ENCODE measurements around the gene OSBPL7.

OSBPL7 gene

GRCh38 chr17:47821424-47822391 is at the start of gene OSBPL7:
TSS of gene OSBPL7 (minus strand) at chr17:47821794. CDS start at chr17:47820278, 1,516 bp downstream.
- peaks cover 69% of the 10 kb centered on the region for H3K36me3 Mint-ChIP-seq (ENCODE audit: low read depth)
- intact Hi-C loops (cut with micrococcal nuclease): no loop called here
- H3K4me1 Mint-ChIP-seq (ENCODE audit: low read depth): peaks cover 43% of the 10 kb centered on the region
- H3K27me3 Mint-ChIP-seq: no peaks in the 10 kb centered on the region
- peak within 1 kb of the TSS; percentile 89 for H3K4me3 Mint-ChIP-seq
- H3K9me3 Mint-ChIP-seq: no peaks in the 10 kb centered on the region
- H3K27ac Mint-ChIP-seq: peak within 1 kb of the TSS; percentile 87

DNA sequence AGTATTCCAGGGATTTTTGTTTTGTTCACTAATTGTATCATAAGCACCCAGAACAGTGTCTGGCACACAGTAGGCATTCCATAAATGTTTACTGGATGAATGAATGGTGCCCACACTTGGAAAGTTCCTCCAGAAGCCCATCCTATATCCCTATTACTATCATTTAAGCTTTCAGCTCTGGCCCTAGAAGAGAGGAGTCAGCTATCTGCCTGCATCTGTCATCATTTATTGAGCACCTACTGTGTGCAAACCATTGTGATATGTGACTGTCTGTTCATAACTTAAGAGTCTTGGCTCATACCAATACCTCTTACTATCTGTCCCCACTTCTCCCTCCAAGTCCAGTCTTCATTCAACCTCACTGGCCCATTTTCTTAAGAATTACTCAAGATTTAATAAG is 49.5 kb upstream of the OSBPL7 start:
- intact Hi-C loops (cut with micrococcal nuclease): no loop called here
- Mint-ChIP-seq H3K27me3 (peaks cover 79% of the 10 kb centered on the region), H3K4me3 (no peak overlapping the region), H3K27ac (no peak overlapping the region), H3K9me3 (peaks cover 9% of the 10 kb centered on the region), H3K4me1 (ENCODE audit: low read depth) (peaks cover 11% of the 10 kb centered on the region), H3K36me3 (ENCODE audit: low read depth) (no peaks in the 10 kb centered on the region)

GRCh38 chr17:47870056-47870455 is 48.5 kb upstream of the OSBPL7 start:
- peaks cover 81% of the 10 kb centered on the region for H3K27me3 Mint-ChIP-seq
- peaks cover 11% of the 10 kb centered on the region for H3K4me1 Mint-ChIP-seq (ENCODE audit: low read depth)
- H3K4me3 Mint-ChIP-seq: no peak overlapping the region
- no peaks in the 10 kb centered on the region for H3K36me3 Mint-ChIP-seq (ENCODE audit: low read depth)
- no peak overlapping the region for H3K27ac Mint-ChIP-seq
- intact Hi-C loops (cut with micrococcal nuclease): no loop called here
- peaks cover 9% of the 10 kb centered on the region for H3K9me3 Mint-ChIP-seq

- Mint-ChIP-seq H3K27me3 (peaks cover 79% of the 10 kb centered on the region), H3K9me3 (peaks cover 7% of the 10 kb centered on the region), H3K4me3 (no peak overlapping the region), H3K4me1 (ENCODE audit: low read depth) (peaks cover 7% of the 10 kb centered on the region), H3K36me3 (ENCODE audit: low read depth) (no peaks in the 10 kb centered on the region), H3K27ac (no peak overlapping the region)
- intact Hi-C loops (cut with micrococcal nuclease): no loop called here
These were observed 47.5 kb upstream of the OSBPL7 start for GRCh38 chr17:47869114-47869513.

DNA sequence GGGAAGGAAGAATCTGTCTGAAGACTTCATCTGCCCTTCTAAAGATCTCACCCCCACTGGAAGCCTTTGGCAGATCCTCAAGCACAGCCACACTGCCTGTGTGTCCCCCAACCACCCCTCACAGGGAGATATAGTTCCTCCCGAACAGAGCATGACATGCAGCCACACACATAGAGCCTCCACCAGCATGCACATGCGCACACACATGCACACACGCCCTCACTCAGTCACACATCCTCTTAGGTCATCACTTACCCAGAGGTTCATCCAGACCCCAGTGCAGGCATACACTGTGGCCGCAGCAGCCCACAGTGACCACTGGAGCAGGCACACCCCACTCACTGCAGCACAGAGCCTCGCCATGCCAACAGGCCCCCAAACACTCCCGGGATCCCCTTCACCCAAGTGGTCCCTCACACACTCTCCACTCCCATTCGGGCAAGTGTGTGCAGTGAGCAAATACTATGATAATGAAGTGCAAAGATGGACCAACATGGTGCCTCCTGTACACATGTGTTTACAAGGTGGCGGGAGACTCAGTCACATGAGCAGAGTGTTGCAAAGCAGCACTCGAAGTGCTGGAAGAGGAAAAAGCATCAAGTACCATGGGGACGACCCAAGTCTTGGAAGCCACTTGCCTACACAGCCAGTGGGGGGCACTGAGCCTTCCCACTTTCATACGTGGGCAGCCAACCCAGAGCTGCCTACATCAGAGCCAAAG is 46.4 kb upstream of the OSBPL7 start:
- Mint-ChIP-seq H3K27ac (no peak overlapping the region), H3K4me1 (ENCODE audit: low read depth) (peaks cover 4% of the 10 kb centered on the region), H3K27me3 (peaks cover 71% of the 10 kb centered on the region), H3K36me3 (ENCODE audit: low read depth) (no peaks in the 10 kb centered on the region), H3K4me3 (no peak overlapping the region), H3K9me3 (no peaks in the 10 kb centered on the region)
- intact Hi-C loops (cut with micrococcal nuclease): no loop called here

DNA sequence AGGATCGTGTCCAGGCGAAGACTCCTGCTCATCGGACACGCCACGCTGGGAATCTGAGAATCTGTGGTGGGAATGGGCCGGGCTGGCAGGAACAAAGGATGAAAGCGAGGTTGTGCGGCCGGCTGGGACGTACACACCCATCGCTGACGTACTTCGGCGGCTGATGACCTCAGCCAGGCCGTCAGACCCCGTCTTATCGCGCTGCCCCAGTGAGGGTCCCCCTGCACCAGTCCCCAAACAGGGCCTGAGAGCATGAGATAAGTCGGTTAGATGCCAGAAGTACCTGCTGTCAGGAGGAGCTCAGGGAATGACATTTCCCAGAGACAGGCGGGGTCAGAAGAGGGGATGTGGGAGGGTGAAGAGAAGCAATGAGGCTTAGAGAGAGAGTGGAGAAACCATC is 45.3 kb upstream of the OSBPL7 start:
- Mint-ChIP-seq H3K4me3 (no peak overlapping the region), H3K27me3 (peaks cover 61% of the 10 kb centered on the region), H3K9me3 (no peaks in the 10 kb centered on the region), H3K27ac (no peak overlapping the region), H3K36me3 (ENCODE audit: low read depth) (no peaks in the 10 kb centered on the region), H3K4me1 (ENCODE audit: low read depth) (peaks cover 8% of the 10 kb centered on the region)
- intact Hi-C loops (cut with micrococcal nuclease): no loop called here

DNA sequence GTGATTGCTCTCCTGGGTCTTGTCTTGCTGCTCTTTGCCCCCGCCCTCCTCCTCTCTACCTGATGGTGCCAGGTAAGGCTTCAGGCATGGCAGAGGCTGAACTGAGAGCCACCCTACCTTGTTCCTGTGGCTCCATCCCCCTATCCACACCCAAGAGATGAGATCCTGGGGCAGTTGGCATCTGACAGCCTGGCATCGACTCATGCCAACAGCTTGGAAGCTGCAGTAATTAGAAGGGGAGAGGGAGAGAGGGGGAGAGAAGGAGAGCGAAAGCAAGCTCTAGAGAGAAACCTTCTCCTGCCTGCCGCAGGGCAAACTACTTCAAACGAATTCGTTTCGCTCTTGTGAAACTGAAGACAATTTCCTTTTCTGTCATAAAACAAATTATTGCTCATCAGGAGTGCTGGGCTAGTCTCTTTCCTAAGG is 43.2 kb upstream of the OSBPL7 start:
- no peak overlapping the region for H3K27ac Mint-ChIP-seq
- peaks cover 44% of the 10 kb centered on the region for H3K27me3 Mint-ChIP-seq
- no peak overlapping the region for H3K4me3 Mint-ChIP-seq
- H3K4me1 Mint-ChIP-seq (ENCODE audit: low read depth): peaks cover 8% of the 10 kb centered on the region
- no peaks in the 10 kb centered on the region for H3K36me3 Mint-ChIP-seq (ENCODE audit: low read depth)
- intact Hi-C loops (cut with micrococcal nuclease): no loop called here
- H3K9me3 Mint-ChIP-seq: no peaks in the 10 kb centered on the region

GRCh38 chr17:47862621-47863440 is 41.2 kb upstream of the OSBPL7 start:
- intact Hi-C loops (cut with micrococcal nuclease): no loop called here
- H3K9me3 Mint-ChIP-seq: no peaks in the 10 kb centered on the region
- peaks cover 43% of the 10 kb centered on the region for H3K27me3 Mint-ChIP-seq
- H3K27ac Mint-ChIP-seq: no peak overlapping the region
- H3K4me1 Mint-ChIP-seq (ENCODE audit: low read depth): peaks cover 14% of the 10 kb centered on the region
- H3K36me3 Mint-ChIP-seq (ENCODE audit: low read depth): no peaks in the 10 kb centered on the region
- no peak overlapping the region for H3K4me3 Mint-ChIP-seq

DNA sequence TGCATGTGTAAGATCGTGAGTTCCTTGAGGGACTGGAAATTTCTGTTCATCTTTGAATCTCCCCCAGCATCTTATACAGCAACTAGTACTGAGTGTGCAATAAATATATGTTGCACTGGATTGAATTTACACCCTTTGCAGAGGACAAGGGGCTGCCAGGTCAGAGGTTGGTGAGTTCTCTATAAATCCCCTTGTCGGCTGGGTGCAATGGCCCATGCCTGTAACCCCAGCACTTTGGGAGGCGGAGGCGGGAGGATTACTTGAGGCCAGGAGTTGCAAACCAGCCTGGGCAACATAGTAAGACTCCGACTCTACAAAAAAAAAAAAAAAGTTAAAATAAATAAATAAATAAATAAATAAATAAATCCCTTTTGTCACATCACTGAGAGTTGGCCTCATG is 38.8 kb upstream of the OSBPL7 start:
- H3K36me3 Mint-ChIP-seq (ENCODE audit: low read depth): no peaks in the 10 kb centered on the region
- H3K27me3 Mint-ChIP-seq: peaks cover 43% of the 10 kb centered on the region
- H3K9me3 Mint-ChIP-seq: no peaks in the 10 kb centered on the region
- H3K27ac Mint-ChIP-seq: no peak overlapping the region
- peaks cover 34% of the 10 kb centered on the region for H3K4me1 Mint-ChIP-seq (ENCODE audit: low read depth)
- intact Hi-C loops (cut with micrococcal nuclease): no loop called here
- H3K4me3 Mint-ChIP-seq: no peak overlapping the region

GRCh38 chr17:47857551-47858455 is 36.2 kb upstream of the OSBPL7 start:
- peaks cover 62% of the 10 kb centered on the region for H3K27me3 Mint-ChIP-seq
- no peak overlapping the region for H3K4me3 Mint-ChIP-seq
- no peaks in the 10 kb centered on the region for H3K9me3 Mint-ChIP-seq
- no peaks in the 10 kb centered on the region for H3K36me3 Mint-ChIP-seq (ENCODE audit: low read depth)
- no peak overlapping the region for H3K27ac Mint-ChIP-seq
- intact Hi-C loops (cut with micrococcal nuclease): no loop called here
- peaks cover 29% of the 10 kb centered on the region for H3K4me1 Mint-ChIP-seq (ENCODE audit: low read depth)

DNA sequence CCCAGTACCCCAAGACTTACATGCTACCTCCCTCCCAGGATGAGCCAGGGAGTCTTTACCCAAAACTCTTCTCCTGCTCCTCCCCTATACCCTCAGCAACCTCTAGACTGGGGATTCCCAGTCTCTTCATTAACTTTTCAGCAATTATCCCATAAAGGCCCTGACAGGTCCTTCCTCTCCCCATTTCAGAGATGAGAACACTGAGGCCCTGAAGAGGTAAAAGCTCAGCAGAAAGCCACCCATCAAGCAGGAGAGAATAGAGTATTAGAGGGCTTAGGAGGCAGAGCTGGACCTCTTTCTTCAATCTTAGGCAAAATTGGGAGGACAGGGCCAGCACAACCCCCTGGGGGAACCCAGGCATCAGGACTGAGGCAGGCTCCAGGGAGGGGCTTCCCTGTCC is 35.2 kb upstream of the OSBPL7 start:
- H3K9me3 Mint-ChIP-seq: no peaks in the 10 kb centered on the region
- peaks cover 36% of the 10 kb centered on the region for H3K4me1 Mint-ChIP-seq (ENCODE audit: low read depth)
- H3K36me3 Mint-ChIP-seq (ENCODE audit: low read depth): no peaks in the 10 kb centered on the region
- no peak overlapping the region for H3K27ac Mint-ChIP-seq
- no peak overlapping the region for H3K4me3 Mint-ChIP-seq
- intact Hi-C loops (cut with micrococcal nuclease): no loop called here
- peaks cover 72% of the 10 kb centered on the region for H3K27me3 Mint-ChIP-seq

- H3K9me3 Mint-ChIP-seq: no peaks in the 10 kb centered on the region
- intact Hi-C loops (cut with micrococcal nuclease): no loop called here
- H3K36me3 Mint-ChIP-seq (ENCODE audit: low read depth): no peaks in the 10 kb centered on the region
- no peak overlapping the region for H3K27ac Mint-ChIP-seq
- H3K27me3 Mint-ChIP-seq: peaks cover 81% of the 10 kb centered on the region
- peaks cover 44% of the 10 kb centered on the region for H3K4me1 Mint-ChIP-seq (ENCODE audit: low read depth)
- H3K4me3 Mint-ChIP-seq: no peak overlapping the region
These were observed 34.1 kb upstream of the OSBPL7 start for GRCh38 chr17:47855737-47856136.

DNA sequence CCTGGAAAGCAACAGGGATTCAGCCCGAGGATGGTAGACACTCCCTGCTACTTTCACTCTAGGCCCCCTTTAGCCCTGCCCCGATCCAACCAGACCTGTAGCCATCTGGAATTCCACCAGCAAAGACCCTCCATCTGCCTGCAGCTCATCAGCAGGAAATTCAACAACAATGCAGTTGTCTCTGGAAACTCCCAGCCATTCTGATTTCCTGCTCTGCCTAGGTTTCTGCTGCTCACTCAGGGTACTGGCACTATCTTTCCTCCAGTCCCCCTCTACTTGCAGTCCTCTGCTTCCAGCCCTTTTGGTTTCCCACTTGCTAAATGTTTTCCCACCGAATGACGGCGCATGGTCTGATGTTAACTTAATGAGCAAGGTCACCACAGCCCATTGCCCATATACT is 32.0 kb upstream of the OSBPL7 start:
- H3K27me3 Mint-ChIP-seq: peaks cover 89% of the 10 kb centered on the region
- H3K9me3 Mint-ChIP-seq: no peaks in the 10 kb centered on the region
- H3K4me1 Mint-ChIP-seq (ENCODE audit: low read depth): peaks cover 48% of the 10 kb centered on the region
- no peak overlapping the region for H3K4me3 Mint-ChIP-seq
- H3K36me3 Mint-ChIP-seq (ENCODE audit: low read depth): no peaks in the 10 kb centered on the region
- intact Hi-C loops (cut with micrococcal nuclease): no loop called here
- no peak overlapping the region for H3K27ac Mint-ChIP-seq

Data from dendritic cell treated with granulocyte-macrophage colony-stimulating factor and Interleukin-4, amounts not matched to agents 40 ng/mL and 50 ng/mL, for 4 days (primary cell).